Islet precursor cell (in vitro differentiated cells): ENCODE measurements around the gene SUPT3H.
"Not testable (repeated sequence)": the region's sequence is repeated elsewhere in the genome, so short reads cannot be mapped to it uniquely, and the experiment has no call there.

Experiments used
- DNase-seq: peaks from one replicate; pipeline ENCODE4 v3.0.0-alpha.2; 2018

The SUPT3H gene

GRCh38 chr6:45253453-45253852, 124.3 kb downstream of the SUPT3H start:
- DNase-seq, result no peak

GRCh38 chr6:45231660-45232059, 146.1 kb downstream of the SUPT3H start:
- no peak for DNase-seq

DNA sequence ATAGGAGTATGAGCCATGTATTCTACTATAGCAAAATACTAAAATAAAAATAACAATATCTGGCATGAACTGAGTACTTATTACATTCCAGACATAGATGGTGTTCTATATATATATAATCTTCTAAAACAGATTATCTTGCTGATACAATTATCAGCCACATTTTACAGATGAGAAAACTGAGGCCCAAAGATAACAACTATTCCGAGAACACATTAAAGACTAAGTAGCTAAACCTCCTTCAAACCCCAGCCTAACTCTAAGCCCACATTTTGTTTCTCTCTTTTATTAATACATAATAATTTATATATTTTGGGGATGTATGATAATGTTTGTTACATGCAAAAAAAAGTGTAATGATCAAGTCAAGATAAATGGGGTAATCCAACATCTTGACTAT, 148.3 kb downstream of the SUPT3H start:
- DNase-seq, result no peak

- no peak for DNase-seq
Measured at GRCh38 chr6:45226081-45226480, 151.7 kb downstream of the SUPT3H start.

GRCh38 chr6:45222380-45222779, 155.4 kb downstream of the SUPT3H start:
- DNase-seq, result no peak

- no peak for DNase-seq
Measured at GRCh38 chr6:45215759-45216158, 162.0 kb downstream of the SUPT3H start.

- DNase-seq, result no peak
Measured at GRCh38 chr6:45212976-45213375, 164.8 kb downstream of the SUPT3H start.

GRCh38 chr6:45209762-45210161, 168.0 kb downstream of the SUPT3H start:
- DNase-seq, result no peak

GRCh38 chr6:45206793-45207492, 170.8 kb downstream of the SUPT3H start:
- DNase-seq, result no peak

DNA sequence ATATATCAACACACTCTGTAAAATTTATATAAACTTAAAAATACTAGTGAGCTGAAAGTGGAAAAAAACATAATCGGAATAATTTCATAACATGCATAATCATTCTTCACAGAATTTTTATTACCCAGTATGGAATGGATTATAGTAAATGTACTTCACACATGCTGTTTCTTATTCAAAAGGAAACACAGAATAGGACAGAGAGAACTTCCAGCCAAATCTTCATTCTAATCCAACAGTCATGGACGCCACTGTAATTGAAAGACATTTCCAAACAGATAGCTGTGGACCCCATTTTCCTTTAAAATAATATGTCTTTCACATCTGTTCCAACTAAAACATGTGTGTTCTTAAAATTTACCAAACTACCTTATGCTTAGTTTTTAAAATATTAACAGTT, 176.2 kb downstream of the SUPT3H start:
- no peak for DNase-seq

- no peak for DNase-seq
Measured at GRCh38 chr6:45200510-45200909, 177.2 kb downstream of the SUPT3H start.

GRCh38 chr6:45199554-45199953, 178.2 kb downstream of the SUPT3H start:
- DNase-seq, result no peak

- DNase-seq, result no peak
Measured at GRCh38 chr6:45196121-45196520, 181.6 kb downstream of the SUPT3H start.

DNA sequence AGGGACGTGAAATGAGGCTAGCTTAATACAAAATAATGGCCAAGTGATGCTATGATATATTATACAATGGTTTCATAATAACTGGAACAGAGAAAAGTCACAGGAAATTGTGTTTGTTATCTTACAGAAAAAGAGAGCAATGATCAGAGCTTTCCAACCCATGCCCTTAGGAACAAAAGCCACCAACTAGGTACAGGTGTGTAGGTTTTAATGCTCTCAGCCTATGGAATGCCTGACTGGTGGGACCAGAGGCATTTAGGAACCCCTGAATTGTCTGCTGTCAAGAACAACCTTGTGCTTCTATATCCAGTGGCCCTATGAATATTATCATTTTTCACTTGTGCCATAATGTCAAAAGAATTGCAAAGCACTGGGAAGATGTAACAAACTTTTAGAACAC, 182.6 kb downstream of the SUPT3H start:
- no peak for DNase-seq

DNA sequence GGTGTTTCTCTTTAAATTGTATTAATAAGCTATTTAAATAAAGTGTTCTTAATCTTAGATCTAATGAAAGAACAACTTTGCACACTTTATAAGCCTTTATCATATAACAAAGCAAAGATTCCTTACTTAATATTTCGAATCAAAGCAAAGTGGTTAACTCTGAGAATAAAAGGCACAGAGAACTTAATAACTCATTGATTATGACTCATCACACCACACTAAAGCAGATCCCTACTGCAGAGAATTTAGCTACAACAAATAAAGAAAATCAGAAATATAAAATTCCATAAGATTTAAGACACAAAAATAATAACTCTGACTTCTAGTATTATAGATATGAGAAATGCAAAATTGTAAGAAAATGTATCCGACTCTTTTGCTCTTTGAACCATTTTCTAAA, 185.2 kb downstream of the SUPT3H start:
- no peak for DNase-seq

GRCh38 chr6:45191414-45191813, 186.3 kb downstream of the SUPT3H start:
- DNase-seq, result no peak

DNA sequence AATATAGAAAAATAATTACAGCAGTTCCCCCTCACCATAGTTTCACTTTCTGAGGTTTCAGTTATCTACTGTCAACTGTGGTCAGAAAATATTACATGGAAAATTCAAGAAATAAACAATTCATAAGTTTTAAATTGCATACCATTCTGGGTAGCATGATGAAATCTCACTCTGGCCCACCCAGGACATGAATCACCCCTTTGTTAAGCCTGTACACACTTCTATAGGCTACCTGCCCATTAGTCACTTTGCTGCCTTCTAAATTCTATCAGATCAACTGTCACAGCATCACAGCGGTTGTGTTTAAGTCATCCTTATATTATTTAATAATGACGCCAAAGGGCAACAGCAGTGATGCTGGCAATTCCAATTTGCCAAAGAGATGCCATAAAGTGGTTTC, 189.9 kb downstream of the SUPT3H start:
- DNase-seq, result no peak

- DNase-seq, result no peak
Measured at GRCh38 chr6:45185403-45186251, 192.1 kb downstream of the SUPT3H start.

DNA sequence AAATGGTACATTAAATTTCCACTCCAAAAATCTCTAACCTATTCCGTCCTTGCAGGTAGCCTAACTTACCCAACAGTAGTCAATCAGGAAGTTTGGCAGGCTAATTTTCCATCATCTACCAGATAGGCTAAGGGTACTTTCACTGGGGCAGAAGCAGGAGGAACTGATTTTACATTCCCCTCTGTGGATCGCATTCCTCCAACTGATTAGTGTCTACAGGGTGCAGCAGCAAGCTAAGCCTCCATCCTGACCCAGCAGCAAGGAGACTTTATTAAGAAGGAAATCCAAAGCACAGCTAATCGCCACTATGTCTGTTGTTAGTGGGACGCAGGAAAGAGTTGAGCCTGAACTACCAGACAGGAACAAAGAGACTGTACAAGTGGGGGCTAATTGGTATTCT, 192.8 kb downstream of the SUPT3H start:
- DNase-seq, result no peak

GRCh38 chr6:45184040-45184439, 193.7 kb downstream of the SUPT3H start:
- no peak for DNase-seq

DNA sequence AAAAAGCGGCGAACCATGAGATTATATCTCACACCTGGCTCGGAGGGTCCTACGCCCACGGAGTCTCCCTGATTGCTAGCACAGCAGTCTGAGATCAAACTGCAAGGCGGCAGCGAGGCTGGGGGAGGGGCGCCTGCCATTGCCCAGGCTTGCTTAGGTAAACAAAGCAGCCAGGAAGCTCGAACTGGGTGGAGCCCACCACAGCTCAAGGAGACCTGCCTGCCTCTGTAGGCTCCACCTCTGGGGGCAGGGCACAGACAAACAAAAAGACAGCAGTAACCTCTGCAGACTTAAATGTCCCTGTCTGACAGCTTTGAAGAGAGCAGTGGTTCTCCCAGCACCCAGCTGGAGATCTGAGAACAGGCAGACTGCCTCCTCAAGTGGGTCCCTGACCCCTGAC, 201.4 kb downstream of the SUPT3H start:
- DNase-seq, result not testable (repeated sequence)

DNA sequence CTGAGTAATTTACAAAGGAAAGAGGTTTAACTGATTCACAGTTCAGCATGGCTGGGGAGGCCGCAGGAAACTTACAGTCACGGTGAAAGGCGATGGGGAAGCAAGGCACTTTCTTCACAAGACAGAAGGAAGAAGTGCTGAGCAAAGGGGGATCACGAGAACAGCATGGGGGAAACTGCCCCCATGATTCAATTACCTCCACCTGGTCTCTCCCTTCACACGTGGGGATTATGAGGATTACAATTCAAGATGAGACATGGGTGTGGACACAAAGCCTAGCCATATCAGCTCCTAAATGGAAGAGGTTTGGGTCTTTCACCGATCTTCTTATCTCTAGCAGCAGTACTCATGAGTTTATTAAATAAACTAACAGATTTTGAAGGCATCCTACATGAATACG, 202.5 kb downstream of the SUPT3H start:
- no peak for DNase-seq

GRCh38 chr6:45174045-45174444, 203.7 kb downstream of the SUPT3H start:
- DNase-seq, result no peak

- no peak for DNase-seq
Measured at GRCh38 chr6:45171380-45171779, 206.4 kb downstream of the SUPT3H start.

DNA sequence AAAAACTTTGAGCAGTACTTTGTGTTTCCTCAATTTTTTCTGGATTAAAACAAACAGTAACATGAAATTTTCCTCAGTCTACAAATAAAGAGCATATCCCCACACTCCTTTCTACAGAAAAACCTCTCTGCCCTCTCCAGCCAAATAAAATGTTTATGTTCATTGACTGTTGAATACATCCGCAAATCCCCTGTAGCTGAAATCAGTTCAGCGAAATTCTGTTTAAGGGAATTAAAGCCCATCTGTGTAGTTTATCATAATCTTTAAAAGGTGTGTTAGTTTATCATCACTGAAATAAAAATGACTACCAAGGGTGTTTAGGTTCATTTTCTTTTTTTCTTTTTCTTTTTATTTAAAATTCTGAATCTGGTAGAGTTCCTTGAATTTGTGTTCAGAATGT, 207.4 kb downstream of the SUPT3H start:
- no peak for DNase-seq
